Mucosa of gallbladder (tissue), 1 donor: ENCODE measurements around the gene LARP1B. TPM values are rescaled to one million over a fixed set of nuclear protein-coding genes. Genes with fewer than 3 reads are reported as not detected.
A peak's percentile ranks its signal among the peaks of the same experiment; 100 is the strongest.
"Not testable (repeated sequence)": the region's sequence is repeated elsewhere in the genome, so short reads cannot be mapped to it uniquely, and the experiment has no call there.

Experiments
- DNase-seq: peaks from one replicate; pipeline ENCODE4 v3.0.0-alpha.2; 2020; ENCODE audit warnings: low spot score
- total RNA-seq: library from RNA; stranded (reverse); gene quantifications from one replicate; pipeline ENCODE4 v1.2.1, GENCODE V29; 2021
- donor health status: DM: no; HTN: no; CAD: no.

Gene LARP1B
- total RNA-seq, 1 donor from 2014 or later, result 23.0 TPM

DNA sequence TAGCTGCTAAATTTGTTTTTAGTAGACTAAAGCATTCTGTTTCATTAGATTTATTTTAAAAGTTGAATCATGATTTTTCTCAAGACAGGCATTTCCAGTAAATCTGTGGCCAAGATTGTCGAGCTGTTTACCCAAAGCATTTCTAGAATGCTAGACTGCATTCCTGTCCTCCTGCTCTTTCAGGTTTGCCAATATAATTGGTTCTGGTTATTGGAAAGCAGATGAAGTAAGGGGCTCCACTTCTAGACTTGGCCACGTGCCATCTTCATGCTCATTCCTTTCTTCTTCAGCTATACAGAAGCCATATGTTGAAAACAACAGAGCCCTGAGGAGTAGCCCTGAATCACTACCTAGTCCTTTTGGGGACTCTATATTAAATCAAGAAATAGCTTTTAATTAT is 164.0 kb downstream of the LARP1B start:
- no peak for DNase-seq

DNA sequence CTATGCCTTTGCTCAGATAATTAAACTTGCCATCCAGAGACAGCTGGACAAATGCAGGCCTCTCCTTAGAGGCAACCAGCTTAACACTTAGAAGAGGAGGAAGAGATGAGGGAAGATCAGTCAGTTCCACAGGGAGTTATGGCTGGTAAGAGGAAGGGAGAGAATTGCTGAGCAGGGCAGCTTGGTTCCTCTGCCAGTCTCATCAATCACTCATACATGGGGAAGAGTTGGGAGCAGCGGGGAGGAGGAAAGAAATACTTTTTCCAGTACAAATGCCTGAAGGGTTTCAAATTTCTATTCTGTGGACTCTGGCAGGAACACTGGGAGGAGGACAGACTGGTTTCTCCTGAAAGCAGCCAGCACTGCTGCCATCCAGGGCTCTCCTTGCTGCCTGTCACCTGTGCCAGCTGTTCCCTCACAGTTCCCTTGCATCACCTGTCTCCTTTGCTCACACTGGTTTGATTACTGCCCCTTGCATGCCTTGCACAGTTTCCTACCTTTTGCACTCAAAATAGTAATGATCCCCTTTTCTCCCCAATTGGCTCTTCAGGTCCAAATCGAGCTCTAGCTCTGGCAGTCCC is 167.0 kb downstream of the LARP1B start:
- no peak for DNase-seq

DNA sequence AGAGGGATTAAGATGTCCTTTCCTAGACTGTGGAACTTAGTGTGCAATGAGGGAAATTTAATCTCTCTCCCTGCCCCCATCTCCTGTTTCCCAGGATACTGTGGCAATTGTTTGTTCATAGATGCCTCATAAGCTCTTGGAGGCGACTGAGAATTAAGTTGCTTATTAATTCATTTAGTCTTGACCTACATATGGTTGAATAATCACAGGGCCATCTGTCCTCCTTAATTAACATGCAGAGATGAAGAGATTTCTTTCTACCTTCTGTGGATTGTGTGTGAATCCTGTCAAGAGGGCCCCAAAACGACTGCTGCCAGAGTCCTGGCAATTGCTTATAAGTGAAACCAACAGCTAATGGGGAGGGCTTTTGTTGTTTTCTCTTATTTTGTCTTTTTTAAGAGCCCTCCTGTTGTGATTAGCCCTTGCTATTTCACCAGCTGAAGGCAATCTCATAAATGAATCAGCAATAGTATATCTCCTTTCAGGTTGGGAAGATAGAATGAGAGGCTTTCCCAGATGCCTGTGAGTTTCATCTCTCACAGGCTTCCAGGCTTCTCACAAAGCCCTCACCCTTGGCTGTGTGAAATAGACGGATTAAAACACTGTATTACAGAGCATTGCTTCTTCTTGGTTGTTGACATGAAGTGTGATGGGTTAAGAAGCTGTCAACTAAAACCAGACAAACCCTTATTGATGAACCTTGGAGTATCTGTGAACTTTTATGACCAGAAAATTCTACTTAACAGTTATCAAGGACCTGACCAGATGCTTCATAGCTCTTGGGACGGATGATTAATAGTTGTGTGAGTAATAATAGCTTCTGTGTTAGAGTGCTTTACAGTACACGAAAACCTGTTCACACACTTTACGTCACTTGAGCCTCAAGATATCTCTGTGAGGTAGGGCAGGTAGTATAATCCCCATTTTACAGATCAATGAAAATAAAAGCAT is 168.0 kb downstream of the LARP1B start:
- DNase-seq, result no peak

DNA sequence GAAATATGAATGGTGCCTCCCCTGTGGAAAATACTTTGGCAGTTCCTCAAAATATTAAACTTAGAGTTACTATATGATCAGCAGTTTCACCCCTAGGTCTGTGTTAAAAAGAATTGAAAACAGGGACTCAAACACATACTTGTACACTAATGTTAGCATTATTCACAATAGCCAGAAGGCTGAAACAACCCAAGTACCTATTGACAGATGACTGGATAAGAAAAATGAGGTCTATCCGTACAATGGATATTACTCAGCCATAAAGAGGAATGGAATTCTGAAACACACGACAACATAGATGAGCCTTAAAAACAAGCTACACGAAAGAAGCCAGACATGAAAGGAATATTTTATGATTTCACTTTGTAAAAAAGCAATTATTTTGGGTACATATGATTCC is 171.6 kb downstream of the LARP1B start:
- no peak for DNase-seq

DNA sequence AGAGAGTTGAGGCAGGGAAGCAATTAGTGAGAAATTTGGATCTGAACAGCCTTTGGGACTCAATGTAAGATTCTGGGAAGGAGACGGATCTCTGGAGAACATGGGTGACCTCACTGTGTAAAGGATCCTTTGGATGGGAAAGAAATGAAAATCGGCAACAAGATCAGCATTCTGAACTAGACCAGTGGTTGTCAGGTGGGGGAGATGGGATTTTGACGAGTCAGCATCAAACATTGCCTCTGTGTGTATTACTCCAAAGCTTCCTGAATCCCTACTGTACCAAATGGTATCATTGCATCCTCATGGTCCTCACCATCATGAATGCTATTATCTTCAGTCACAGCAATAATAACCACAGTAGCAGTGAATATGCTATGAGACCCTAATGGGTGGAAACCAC is 173.7 kb downstream of the LARP1B start:
- no peak for DNase-seq

DNA sequence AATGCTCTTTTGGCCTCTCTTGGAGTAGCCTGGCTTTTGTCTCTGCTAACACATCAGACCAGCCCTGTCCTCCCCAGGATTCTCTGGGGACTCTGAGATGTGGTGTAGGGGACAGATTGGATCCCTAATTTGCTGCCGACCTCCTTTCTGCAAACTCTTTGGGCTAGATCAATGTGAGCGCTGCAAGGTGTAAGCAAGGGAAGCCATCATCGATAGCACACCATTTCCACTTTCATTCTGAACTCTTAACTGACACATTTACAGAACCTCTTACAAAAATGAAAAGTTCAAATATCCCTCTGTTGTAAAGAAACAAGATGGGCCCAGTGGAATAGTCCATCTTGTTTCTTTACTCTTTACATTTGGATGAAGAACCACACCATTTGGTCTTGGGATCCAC is 179.9 kb downstream of the LARP1B start:
- no peak for DNase-seq

DNA sequence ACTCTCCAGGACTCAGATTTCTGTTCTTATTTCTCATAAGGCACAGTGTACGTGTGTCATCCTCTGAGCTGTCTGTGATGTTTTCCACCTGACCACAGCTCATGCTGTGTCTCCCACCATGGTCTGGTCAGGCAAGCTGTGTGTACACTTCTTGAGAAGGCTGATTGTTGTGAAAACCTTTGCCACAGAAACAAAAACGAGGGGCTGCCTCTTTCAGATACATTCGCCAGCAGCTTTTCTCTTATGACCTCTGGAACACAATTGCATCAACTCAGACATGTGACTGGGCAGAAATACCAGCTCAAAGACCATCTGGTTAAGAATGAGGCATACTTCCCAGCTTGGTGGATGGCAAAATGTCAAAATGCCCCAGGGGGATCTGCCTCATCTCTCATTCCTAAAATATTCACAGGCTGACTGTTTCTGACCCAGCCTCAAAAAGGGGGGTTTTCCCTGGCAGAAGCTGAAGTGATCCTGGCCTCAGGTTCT is 180.4 kb downstream of the LARP1B start:
- DNase-seq, result peak; percentile 25

DNA sequence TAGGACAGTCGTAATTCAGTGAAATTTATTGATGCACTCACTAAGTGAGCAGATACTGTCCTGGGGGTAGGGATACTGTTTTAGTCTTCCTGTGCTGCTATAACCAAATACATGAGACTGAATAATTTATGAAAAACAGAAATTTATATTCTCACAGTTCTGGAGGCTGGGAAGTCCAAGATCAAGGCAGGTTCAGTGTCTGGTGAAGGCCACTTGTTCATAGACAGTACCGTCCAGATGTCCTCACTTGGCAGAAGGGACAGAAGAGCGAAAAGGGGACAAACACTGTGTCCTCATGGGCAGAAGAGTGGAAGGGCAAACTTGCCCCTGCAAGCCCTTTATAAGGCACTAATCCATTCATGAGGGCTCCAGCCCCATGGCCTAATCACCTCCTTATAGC is 180.9 kb downstream of the LARP1B start:
- no peak for DNase-seq

DNA sequence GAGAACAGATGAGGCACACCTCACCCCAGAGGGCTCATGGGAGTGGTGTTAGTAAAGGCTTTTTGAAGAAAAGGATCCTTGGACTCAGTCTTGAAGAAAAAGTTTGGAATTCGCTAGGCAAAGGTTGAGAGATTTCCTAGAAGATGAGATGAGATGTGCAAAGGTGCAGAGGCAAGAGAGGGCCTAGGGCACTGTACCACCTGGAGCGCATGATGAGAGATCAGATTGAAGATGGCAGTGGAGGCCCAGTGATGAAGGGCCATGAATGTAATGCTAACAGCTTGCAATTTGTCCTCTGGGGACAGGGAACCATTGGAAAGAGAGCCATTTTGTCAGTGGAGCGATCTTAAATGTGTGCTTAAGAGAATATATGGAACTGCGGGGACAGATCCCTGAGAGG is 181.5 kb downstream of the LARP1B start:
- DNase-seq, result no peak

DNA sequence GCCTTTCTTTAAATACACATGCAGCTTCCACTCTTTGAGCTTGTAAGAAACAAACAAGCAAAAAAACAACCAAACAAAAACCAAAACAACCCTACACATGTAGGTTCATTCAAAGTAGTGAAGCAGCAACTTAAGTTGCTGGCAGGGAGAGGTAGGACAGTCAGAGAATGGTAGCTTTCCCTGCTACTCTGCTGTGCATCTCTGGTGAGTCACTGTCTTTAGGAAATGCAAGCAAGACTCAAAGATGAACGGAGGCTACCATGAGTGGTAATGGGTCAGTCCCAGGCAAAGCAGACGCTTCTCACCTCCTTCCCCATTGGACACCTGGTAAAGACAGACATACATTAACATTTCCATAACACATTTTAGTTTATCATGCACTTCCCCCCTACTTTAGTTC is 183.3 kb downstream of the LARP1B start:
- DNase-seq, result no peak

DNA sequence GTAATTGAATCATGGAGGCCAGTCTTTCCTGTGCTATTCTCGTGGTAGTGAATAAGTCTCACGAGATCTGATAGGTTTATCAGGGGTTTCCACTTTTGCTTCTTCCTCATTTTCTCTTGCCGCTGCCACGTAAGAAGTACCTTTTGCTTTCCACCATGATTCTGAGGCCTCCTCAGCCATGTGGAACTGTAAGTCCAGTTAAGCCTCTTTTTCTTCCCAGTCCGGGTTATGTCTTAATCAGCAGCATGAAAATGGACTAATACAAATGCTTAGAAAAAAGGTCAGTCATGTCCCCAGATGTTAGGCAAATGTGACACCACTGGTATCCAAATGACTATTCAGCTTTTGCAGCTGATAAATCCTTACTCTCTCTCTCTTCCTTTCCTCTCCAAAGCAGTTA is 184.3 kb downstream of the LARP1B start:
- DNase-seq, result not testable (repeated sequence)

DNA sequence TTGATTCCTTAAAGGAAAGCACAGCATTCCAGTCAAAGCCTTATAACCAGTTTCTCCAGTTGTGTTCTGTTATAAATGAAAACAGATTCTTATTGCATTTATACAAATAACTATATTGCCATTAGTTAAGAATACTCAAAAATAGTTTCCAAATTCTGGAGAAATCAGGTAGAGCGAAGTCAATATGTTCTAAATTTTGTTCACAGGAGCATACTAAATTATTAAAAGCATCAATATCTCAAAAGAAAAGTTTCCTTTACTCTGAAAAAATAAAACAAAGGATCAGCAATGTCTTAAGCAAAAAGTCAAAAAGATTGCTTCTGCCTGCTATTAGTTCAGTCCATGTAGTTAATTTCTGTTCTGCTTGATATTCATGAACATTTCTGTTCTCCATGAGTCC is 186.8 kb downstream of the LARP1B start:
- DNase-seq, result no peak

DNA sequence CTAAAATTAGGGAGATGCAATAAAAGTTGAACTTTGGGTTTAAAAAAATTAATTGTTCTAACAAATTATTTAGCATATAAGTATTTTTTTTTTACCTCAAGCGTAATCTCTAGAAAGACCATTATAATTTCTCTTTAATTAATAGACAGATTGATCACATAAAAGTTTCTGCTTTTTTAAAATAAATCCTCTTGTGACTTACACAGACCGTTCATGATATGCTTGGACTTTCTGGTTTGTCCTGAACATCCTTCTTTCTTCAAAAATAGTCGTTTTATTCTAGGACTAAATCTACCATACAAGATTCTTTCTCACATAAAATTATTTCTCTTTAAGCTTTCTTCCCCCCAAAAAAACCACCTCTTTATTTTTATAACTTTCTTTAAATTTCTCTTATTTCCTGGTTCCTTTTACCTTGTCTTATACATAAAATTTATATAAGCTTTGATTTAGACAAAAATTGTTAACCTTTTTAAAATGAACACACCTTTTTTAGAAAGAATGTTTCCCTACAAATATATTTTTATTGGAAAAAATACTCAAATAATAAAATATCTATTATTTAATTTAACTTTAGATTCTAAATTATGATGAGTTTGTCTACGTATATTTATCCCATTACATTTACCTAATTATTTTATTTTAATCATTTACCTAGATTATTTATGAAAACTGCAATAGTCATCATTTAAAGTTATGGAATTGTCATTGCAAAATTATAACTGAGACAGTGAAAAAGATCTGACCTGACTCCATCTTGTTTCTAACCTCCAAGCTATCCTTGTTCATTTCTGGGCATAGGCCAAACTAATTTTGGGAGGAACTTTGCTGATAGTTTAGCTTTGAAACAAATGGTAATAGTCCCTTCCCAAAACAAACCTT is 188.9 kb downstream of the LARP1B start:
- DNase-seq, result no peak

DNA sequence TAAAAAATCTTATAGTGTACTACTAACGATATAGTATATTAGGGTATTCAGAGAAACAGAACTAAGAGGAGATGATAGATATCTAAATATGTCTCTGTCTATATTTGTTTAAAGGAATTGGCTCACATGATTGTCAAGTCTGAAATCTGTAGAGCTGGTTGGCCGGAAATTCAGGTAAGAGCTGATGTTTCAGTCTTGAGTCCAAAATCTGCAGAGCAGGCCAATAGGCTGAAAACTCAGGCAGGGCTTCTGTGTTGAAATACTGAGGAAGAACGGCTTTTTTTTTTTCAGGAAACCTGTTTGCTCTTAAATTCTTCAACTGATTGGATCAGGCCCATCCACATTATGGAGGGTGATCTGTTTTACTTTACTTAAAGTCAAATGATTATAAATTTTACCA is 194.8 kb downstream of the LARP1B start:
- DNase-seq, result no peak

DNA sequence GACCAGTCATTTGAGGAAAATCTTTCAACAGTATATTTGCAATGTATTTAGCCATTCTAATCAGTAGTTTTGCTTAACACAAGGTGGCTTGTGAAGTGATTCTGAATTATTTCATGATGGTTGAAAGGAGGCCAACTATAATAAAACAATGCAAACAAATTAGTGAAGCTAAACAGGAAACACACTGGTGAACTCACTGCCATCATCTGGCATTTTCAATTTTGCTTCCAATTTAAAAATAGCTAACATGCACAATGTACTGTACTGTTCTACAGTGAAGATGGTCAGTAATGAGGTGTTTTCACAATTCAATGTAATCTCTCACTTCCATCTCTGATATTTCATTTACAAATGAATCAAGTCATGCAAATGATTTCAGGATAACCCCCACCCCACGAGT is 195.4 kb downstream of the LARP1B start:
- DNase-seq, result no peak

DNA sequence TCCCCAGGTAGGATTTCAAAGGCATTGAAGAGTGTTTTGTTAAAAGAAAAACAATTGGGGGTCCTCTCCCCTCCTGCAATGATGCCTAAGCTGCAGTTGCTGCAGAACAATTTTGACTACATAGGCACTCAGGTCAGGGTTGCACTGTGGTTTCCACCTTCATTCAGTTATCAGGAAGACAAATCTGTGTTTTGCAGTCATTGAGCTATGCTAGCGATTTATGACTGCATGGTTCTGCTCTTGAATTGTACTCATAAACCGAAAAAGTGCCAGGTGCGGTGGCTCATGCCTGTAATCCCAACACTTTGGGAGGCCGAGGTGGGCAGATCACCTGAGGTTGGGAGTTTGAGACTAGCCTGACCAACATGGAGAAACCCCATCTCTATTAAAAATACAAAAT is 197.1 kb downstream of the LARP1B start:
- not testable (repeated sequence) for DNase-seq

DNA sequence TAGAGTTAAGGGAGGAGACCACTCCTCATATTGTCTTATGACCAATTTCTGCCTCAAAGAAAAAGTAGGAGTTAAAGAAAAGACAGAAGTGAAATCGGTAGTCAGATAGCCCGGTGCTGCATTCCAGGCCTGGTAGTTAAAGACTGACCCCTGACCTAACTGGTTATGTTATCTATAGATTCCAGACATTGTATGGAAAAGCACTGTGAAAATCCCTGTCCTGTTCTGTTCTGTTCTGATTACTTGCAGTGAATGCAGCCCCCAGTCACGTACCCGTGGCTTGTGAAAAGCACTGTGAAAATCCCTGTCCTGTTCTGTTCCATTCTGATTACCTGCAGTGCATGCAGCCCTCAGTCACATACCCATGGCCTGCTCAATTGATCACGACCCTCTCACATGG is 198.8 kb downstream of the LARP1B start:
- DNase-seq, result not testable (repeated sequence)

Other genes starting within 250 kb of the LARP1B start
- 2.3 TPM for gene PLK4, start 180.4 kb upstream of the LARP1B start, total RNA-seq
- 23.7 TPM for gene MFSD8, start 96.1 kb upstream of the LARP1B start, total RNA-seq
- 12.1 TPM for gene ABHD18, start 95.9 kb upstream of the LARP1B start, total RNA-seq
- gene PGRMC2, start 226.5 kb downstream of the LARP1B start, total RNA-seq, result 113 TPM